PC-3 (cell line): ENCODE data around the gene DIP2A. TPM values are rescaled to one million over a fixed set of nuclear protein-coding genes. Genes with fewer than 3 reads are reported as not detected.

Experiments used
- ATAC-seq: fragments of 200-7000 bp; cut with Tn5 transposase; 2 replicates; pipeline ENCODE4 v1.9.1; 2020; ENCODE audit warnings: mild to moderate bottlenecking, moderate library complexity
- BruUV-seq: library from RNA; stranded (reverse); fragments of 400-500 nt; replicated peaks from 2 replicates; lab custom pipeline; 2021; lab: Mats Ljungman, UMichigan
- CTCF ChIA-PET: fragments of 300-600 bp; sonication (Branson Sonifier 250); formaldehyde crosslinking; loops from one replicate; lab custom pipeline; 2022; ENCODE audit warnings: antibody characterized with exemption; lab: Charles Lee
- POLR2A ChIA-PET: fragments of 300-600 bp; sonication (Branson Sonifier 250); formaldehyde crosslinking; loops from one replicate; lab custom pipeline; 2022; ENCODE audit warnings: antibody characterized with exemption; ENCODE audit not compliant: unreplicated experiment; lab: Charles Lee
- DNase-seq: peaks from one replicate; pipeline ENCODE4 v3.0.0-alpha.2; 2015
- H2AFZ ChIP-seq: fragments of 300-600 bp; sonication (generic); 2 replicates; pipeline ENCODE4 v1.6.0; 2016; ENCODE audit warnings: antibody characterized with exemption, low read length
- H3F3A ChIP-seq: fragments of 300-600 bp; sonication (generic); one replicate; pipeline ENCODE4 v1.6.0; 2017; ENCODE audit warnings: antibody characterized with exemption, low read length, control low read depth, mild to moderate bottlenecking; ENCODE audit not compliant: unreplicated experiment
- H3K27ac ChIP-seq: fragments of 300-600 bp; sonication (generic); 2 replicates; pipeline ENCODE4 v1.5.1; 2016; ENCODE audit warnings: mild to moderate bottlenecking, low read length
- H3K27me3 ChIP-seq: fragments of 300-600 bp; sonication (generic); 2 replicates; pipeline ENCODE4 v1.6.1; 2016; ENCODE audit warnings: low read length, mixed read lengths
- H3K36me3 ChIP-seq: fragments of 300-600 bp; sonication (generic); 2 replicates; pipeline ENCODE4 v1.6.1; 2016; ENCODE audit warnings: low read depth, mixed run types, low read length, mixed read lengths
- H3K4me1 ChIP-seq: fragments of 300-600 bp; sonication (generic); 2 replicates; pipeline ENCODE4 v1.5.1; 2016; ENCODE audit warnings: low read length; ENCODE audit not compliant: insufficient read depth
- H3K4me2 ChIP-seq: fragments of 300-600 bp; sonication (generic); 2 replicates; pipeline ENCODE4 v1.6.0; 2016; ENCODE audit warnings: low read length
- H3K4me3 ChIP-seq: fragments of 300-600 bp; sonication (generic); 2 replicates; pipeline ENCODE4 v1.5.1; 2016; ENCODE audit warnings: mild to moderate bottlenecking, low read length, mixed read lengths
- H3K79me2 ChIP-seq: fragments of 300-600 bp; sonication (generic); 2 replicates; pipeline ENCODE4 v1.6.1; 2017; ENCODE audit warnings: low read length, mixed read lengths
- H3K9ac ChIP-seq: fragments of 300-600 bp; sonication (generic); 2 replicates; pipeline ENCODE4 v1.6.0; 2016; ENCODE audit warnings: mild to moderate bottlenecking, low read length
- H3K9me2 ChIP-seq: fragments of 300-600 bp; sonication (generic); replicated peaks from 2 replicates; pipeline ENCODE4 v1.6.1; 2016; ENCODE audit warnings: mixed run types, low read length, mixed read lengths
- H3K9me3 ChIP-seq: fragments of 300-600 bp; sonication (generic); 2 replicates; pipeline ENCODE4 v1.6.1; 2016; ENCODE audit warnings: low read length, mixed read lengths
- H4K20me1 ChIP-seq: fragments of 300-600 bp; sonication (generic); 2 replicates; pipeline ENCODE4 v1.6.1; 2016; ENCODE audit warnings: low read length, mixed read lengths
- EZH2 ChIP-seq: fragments of 300-600 bp; sonication (generic); IDR thresholded peaks from one replicate; pipeline ENCODE4 v1.6.1; 2017; ENCODE audit warnings: antibody characterized with exemption, mild to moderate bottlenecking, low read length; ENCODE audit not compliant: unreplicated experiment
- EZH2phosphoT487 ChIP-seq: fragments of 300-600 bp; sonication (generic); IDR thresholded peaks from 2 replicates; pipeline ENCODE4 v1.6.1; 2018; ENCODE audit warnings: mild to moderate bottlenecking, antibody characterized with exemption, low read length, borderline replicate concordance
- intact Hi-C: fragments of 100-400 bp; cut with micrococcal nuclease; formaldehyde crosslinking; loops from 2 replicates; pipeline ENCODE4 v1.9.0; 2023
- total RNA-seq: library from RNA; depleted of rRNA; stranded (reverse); fragments of >200 nt; gene quantifications from 2 replicates; pipeline ENCODE4 v1.2.3, GENCODE V29; 2014
- TF ChIP-seq, protein P1 (sequence below): fragments of 300-600 bp; sonication (generic); conservative IDR thresholded peaks from 2 replicates; pipeline ENCODE4 v1.5.1; 2017; ENCODE audit warnings: antibody characterized with exemption, low read depth, mild to moderate bottlenecking, low read length

Gene DIP2A
- total RNA-seq, 1 experiment from 2014 or later = 23.7 TPM

DNA sequence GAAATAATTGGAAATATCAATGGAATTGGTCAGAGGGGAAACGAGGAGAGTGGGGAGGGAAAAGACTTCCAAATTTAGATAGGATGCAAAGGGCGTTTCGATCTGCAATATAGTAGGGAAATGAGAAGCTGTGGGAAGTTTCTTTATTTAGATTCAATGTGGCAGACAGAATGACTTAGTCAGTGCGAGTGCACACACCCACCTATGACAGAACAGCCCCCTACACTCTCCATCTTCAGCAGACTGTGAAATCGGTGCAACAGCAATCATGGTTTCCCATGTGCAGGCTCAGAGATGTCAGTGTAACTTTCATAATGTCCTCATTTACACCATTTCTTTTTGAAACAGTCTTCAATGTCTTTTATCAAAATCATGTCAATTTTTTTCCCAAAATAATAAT lies 46.0 kb downstream of the DIP2A start:
- H3K4me3 ChIP-seq = no peak overlapping the region
- peaks cover 12% of the 10 kb centered on the region; the same call in 1 of the 2 replicates for H3K36me3 ChIP-seq
- H3K27me3 ChIP-seq = no peaks in the 10 kb centered on the region
- peaks cover 5% of the 10 kb centered on the region for H3F3A ChIP-seq
- H3K9ac ChIP-seq = no peak overlapping the region
- no peaks in the 10 kb centered on the region for H3K9me2 ChIP-seq
- no peak overlapping the region for H2AFZ ChIP-seq
- ChIA-PET POLR2A (no interaction called here), CTCF (no interaction called here)
- intact Hi-C loops = loop anchor here (5.0 kb wide), 1 partner anchor 37 kb away; no protein-coding TSS in a partner anchor
- no peaks in the 10 kb centered on the region for H3K9me3 ChIP-seq
- peaks cover 31% of the 10 kb centered on the region for H3K4me1 ChIP-seq
- no peak for DNase-seq
- H3K4me2 ChIP-seq = no peak overlapping the region
- no TSS peak for BruUV-seq
- TF ChIP-seq EZH2phosphoT487 = no peak
- TF ChIP-seq EZH2 = no peak
- TF ChIP-seq, protein P1, sequence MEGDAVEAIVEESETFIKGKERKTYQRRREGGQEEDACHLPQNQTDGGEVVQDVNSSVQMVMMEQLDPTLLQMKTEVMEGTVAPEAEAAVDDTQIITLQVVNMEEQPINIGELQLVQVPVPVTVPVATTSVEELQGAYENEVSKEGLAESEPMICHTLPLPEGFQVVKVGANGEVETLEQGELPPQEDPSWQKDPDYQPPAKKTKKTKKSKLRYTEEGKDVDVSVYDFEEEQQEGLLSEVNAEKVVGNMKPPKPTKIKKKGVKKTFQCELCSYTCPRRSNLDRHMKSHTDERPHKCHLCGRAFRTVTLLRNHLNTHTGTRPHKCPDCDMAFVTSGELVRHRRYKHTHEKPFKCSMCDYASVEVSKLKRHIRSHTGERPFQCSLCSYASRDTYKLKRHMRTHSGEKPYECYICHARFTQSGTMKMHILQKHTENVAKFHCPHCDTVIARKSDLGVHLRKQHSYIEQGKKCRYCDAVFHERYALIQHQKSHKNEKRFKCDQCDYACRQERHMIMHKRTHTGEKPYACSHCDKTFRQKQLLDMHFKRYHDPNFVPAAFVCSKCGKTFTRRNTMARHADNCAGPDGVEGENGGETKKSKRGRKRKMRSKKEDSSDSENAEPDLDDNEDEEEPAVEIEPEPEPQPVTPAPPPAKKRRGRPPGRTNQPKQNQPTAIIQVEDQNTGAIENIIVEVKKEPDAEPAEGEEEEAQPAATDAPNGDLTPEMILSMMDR = no peak
- H3K27ac ChIP-seq = no peak overlapping the region
- H4K20me1 ChIP-seq = no peaks in the 10 kb centered on the region
- ATAC-seq = no peak
- no peaks in the 10 kb centered on the region for H3K79me2 ChIP-seq

DNA sequence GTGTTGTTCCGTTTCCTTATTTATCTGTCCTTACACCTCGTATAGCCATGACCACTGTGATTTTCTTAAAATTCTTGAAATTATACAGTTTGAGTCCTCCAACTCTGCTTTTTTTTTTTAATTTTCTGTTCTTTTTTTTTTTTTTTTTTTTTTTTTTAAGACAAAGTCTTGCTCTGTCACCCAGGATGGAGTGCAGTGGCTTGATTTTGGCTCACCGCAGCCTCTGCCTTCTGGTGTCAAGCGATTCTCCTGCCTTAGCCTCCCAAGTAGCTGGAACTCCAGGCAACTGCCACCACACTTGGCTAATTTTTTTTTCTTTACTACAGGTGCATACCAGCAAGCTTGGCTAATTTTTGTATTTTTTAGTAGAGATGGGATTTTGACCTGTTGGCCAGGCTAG lies 48.9 kb downstream of the DIP2A start:
- H3K4me3 ChIP-seq = no peak overlapping the region
- peaks cover 27% of the 10 kb centered on the region for H3K36me3 ChIP-seq
- no peaks in the 10 kb centered on the region for H3K9me3 ChIP-seq
- intact Hi-C loops = no loop called here
- no peaks in the 10 kb centered on the region for H3K9me2 ChIP-seq
- H3K79me2 ChIP-seq = no peaks in the 10 kb centered on the region
- no peak overlapping the region for H2AFZ ChIP-seq
- ATAC-seq (no peak), DNase-seq (no peak)
- H3K9ac ChIP-seq = no peak overlapping the region
- peaks cover 13% of the 10 kb centered on the region for H3F3A ChIP-seq
- H3K27ac ChIP-seq = no peak overlapping the region
- TF ChIP-seq EZH2 (no peak), EZH2phosphoT487 (no peak)
- TF ChIP-seq, protein P1 = no peak
- no TSS peak for BruUV-seq
- ChIA-PET POLR2A (interaction anchor here (0.6 kb wide), 1 partner anchor 279 kb away, joined by 4 read pairs; the partner anchor contains the start of gene LSS), CTCF (no interaction called here)
- H3K4me2 ChIP-seq = no peak overlapping the region
- peaks cover 24% of the 10 kb centered on the region for H3K4me1 ChIP-seq
- no peaks in the 10 kb centered on the region for H3K27me3 ChIP-seq
- H4K20me1 ChIP-seq = no peaks in the 10 kb centered on the region
